OCI-M2 (cell line): ENCODE measurements around the gene ZNF485.
"Not testable (repeated sequence)": the region's sequence is repeated elsewhere in the genome, so short reads cannot be mapped to it uniquely, and the experiment has no call there.

Experiments
- DNase-seq: peaks from one replicate; lab custom pipeline; 2025; ENCODE audit not compliant: unreplicated experiment; lab: John Stamatoyannopoulos, UW

Gene ZNF485

GRCh38 chr10:43601576-43601975 is 4.7 kb upstream of the ZNF485 start:
- not testable (repeated sequence) for DNase-seq

- DNase-seq: no peak
These were observed 352 bp upstream of the ZNF485 start for GRCh38 chr10:43605850-43606322.

DNA sequence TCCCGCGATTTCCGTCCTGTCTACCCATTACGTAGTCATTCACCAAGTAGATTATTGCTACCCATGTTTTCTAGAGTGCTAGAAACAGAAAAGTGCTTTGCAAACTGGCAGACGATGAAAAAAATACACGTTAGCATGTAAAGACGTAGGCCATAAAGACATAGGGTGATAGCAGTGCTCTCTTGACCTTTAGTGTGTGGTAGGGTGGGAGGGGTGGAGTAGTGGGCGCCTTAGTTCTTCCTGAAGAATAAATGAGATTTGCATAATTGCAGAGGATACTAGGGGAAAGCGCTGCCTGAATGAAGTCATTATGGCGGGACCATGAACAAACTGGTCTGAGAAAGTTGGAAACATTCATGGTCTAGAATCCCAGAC is 948 bp downstream of the ZNF485 start:
- no peak for DNase-seq

GRCh38 chr10:43610636-43611035 is 4.4 kb downstream of the ZNF485 start:
- no peak for DNase-seq

- no peak for DNase-seq
These were observed 10.6 kb downstream of the ZNF485 start for GRCh38 chr10:43616697-43617370.

DNA sequence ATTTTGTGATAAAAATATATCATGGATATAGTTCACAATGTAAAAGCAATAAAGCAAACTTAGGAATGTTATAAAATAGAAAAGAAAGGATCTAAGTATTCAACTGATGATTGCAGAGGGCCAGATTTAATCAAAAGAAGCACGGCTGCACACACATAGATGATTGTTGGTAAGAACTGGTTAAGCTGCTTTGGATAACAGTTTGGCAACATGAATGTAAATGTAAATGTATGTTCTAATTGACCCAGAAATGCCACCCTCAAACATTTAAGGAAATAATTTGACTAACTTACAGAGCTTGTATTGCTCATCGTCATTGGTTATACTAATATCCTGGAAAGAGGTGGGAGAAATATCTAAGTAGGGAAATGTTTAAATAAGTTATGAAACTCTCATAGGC is 13.1 kb downstream of the ZNF485 start:
- DNase-seq: no peak

GRCh38 chr10:43622038-43622437 is 15.8 kb downstream of the ZNF485 start:
- no peak for DNase-seq

GRCh38 chr10:43623351-43623750 is 17.1 kb downstream of the ZNF485 start:
- DNase-seq: no peak

GRCh38 chr10:43627942-43628341 is 21.7 kb downstream of the ZNF485 start:
- no peak for DNase-seq

DNA sequence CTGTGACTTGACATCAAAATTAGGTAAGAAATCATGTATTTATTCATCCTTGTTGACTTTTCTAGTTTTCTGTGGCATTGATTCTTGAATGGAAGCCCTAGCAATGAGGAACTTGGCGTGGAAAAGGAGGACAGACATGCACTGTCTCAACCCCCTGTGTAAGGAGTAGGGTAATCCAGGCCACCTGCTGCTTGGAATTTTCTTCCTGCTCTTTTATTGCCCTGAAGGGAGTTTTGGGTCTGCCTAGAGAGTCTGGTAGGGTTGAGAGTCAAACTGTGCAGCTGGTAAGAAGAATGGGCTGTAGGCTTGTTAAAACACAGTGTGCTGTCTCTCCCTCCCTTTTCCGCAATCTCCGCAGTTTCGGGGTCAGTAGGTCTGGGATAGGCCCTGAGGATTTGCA is 22.7 kb downstream of the ZNF485 start:
- DNase-seq: no peak

DNA sequence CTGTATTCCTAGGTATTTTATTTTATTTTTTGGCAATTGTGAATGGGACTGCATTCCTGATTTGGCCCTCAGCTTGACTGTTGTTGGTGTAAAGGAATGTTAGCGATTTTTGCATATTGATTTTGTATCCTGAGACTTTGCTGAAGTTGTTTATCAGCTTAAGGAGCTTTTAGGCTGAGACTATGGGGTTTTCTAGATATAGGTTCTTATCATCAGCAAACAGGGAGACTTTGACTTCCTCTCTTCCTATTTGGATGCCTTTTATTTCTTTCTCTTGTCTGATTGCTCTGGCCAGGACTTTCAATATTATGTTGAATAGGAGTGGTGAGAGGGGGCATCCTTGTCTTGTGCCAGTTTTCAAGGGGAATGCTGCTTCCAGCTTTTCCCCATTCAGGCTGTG is 29.6 kb downstream of the ZNF485 start:
- DNase-seq: not testable (repeated sequence)

GRCh38 chr10:43640603-43641002 is 34.4 kb downstream of the ZNF485 start:
- no peak for DNase-seq

DNA sequence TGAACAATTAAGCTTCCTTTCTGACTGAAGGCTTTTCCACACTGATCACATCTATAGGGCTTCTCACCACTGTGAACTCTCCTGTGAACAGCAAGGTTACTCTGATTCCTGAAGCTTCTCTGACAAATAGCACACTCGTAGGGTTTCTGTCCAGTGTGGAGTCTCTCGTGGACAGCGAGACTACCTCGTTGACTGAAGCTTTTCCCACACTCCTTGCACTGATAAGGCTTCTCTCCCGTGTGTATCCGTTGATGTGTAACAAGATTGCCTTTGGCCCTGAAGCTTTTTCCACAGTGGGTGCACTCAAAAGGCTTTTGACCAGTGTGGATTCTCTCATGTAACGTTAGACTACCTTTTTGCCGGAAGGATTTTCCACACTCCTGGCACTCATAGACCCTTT is 38.0 kb downstream of the ZNF485 start:
- no peak for DNase-seq

DNA sequence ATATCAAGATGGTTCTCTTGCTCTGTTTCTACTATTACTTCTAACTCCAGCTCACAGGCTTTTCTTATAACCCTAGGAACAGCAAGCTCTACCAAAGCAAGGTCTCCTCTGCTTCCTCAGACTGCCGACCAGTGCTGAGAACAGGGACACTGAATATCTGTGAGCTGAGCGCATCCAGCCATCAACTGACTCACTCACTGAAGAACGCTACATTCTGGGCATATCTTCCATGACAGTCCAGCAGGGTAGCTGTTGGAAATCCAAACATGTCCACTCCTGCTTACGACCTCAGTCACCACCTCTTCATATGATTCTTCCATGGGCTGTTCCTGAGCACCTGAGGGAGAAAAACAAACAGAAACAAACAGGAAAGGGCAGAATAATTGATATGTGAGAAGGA is 39.6 kb downstream of the ZNF485 start:
- no peak for DNase-seq

DNA sequence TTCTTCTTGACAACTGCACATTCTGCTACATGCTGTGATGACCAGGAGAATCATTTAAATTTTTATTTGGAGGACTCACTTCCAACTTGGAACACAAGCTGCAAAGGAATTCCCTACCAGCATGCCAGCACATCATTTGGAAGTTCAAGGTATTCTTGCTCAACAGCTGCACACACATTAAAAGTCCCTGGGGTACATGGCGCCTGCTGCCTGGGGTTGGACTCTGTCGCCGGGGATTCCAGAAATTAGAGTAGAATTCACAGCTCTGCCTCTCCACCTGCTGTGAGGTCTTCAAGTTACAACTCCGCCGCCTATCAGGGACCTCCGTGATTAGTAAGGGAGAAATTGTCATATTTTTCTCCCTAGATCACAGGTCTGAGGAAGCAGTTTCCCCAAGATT is 41.3 kb downstream of the ZNF485 start:
- no peak for DNase-seq

DNA sequence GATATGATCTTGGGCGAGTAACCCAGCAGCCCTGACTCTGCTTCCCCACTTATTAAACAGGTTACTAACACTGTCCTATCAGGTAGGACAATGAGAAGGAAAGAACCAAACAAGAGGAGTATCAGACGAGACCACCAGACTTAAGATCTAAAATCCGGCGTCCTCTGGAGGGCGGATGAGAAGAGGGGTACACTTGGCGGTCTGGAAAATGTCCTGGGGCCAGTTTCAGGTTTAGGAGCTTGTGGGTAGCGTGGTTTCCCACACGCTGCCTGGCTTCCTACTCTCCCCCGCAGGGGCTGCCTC is 41.8 kb downstream of the ZNF485 start:
- no peak for DNase-seq

DNA sequence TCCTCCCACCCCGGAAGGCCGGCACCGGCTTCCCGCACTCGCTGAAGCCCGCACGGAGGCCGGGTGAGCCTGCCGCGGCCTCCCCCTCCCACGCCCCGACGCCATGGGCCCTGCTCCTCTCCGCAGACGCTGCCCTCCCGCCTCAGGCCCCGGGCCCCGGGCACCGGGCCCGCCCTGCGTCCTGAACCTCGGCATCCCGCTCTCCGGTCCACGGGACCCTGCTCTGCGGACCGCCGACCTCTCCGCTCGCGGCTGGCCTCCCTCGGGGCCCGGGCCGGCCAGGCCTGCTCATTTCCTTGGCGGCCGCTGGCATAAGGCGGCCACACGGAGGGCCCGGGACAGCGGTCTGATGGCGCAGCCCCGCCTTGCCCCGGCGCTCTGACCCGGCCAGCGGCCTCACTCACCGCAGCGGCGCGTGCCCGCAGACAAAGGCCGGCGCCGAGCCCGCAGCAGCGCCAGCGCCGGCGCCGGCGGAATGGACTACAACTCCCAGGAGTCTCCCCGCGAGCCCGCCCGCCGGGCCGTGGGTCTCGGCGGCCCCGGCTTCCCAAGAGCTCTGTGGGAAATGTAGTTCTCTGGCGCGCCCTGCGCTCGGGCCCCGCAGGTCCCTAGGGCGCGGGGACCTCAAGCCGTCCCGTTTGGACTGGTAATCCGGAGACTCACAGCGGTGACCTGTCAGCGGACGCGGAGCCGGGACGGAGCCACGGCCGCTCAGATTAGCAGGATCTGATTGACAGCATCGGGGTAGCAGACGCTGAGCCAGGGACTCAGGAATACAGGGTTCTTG is 42.4 kb downstream of the ZNF485 start, which contains the start of gene ZNF32:
Gene ZNF32, minus strand, starts transcription at position 484 of the 787 bp plus-strand sequence. CDS start 2,748 bp downstream, outside the sequence.
- DNase-seq: no peak

DNA sequence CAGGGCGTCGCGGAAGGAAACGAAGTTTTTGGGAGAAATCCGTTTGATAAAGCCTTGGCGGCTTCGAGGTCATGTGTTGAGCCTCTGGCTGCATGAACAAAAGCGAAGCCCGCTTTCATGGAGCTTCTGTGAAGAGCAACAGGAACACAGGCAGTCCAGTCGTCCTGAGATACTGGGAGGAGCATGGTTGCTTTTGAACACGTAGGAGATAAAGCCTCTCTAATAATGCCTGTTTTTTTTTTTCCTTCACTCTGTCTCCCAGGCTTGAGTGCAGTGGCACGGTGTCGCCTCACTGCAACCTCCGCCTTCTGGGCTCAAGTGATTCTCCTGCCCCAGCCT is 42.9 kb downstream of the ZNF485 start:
- no peak for DNase-seq

DNA sequence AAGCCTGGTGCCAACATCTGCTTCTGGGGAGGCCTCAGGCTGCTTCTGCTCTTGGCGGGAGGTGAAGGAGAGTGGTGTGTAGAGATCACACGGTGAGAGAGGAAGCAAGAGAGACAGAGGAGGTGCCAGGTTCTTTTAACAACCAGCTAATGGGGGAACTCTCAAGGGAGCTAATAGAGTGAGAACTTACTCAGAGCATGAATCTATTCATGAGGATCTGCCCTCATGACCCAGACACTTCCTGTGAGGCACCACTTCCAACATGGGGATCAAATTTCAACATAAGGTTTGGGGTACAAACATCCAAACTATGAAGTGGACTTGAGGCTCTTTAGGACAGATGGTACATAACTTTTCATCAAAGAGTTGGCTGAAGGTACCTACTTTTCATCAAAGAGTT is 47.5 kb downstream of the ZNF485 start:
- no peak for DNase-seq

GRCh38 chr10:43655311-43655710 is 49.1 kb downstream of the ZNF485 start:
- DNase-seq: no peak

DNA sequence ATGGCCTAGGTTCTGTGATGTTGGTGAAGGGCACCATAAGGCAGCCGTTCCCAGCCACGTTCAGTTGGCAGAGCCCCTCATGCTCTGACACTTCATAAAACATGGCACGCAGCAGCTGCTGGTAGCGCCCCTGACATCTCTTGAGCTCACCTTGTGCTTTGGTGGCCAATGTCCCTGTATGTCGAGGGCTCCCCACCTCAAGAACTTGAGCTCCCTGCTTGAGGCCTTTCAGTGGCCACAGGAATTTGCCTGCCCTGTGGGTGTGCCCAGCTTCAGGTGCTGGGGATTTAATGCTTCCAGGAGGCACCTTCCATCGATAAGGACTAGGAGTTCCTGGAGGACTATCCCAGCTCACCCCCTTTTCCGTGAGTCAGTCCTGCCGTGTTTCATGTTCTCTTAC is 52.0 kb downstream of the ZNF485 start:
- no peak for DNase-seq

DNA sequence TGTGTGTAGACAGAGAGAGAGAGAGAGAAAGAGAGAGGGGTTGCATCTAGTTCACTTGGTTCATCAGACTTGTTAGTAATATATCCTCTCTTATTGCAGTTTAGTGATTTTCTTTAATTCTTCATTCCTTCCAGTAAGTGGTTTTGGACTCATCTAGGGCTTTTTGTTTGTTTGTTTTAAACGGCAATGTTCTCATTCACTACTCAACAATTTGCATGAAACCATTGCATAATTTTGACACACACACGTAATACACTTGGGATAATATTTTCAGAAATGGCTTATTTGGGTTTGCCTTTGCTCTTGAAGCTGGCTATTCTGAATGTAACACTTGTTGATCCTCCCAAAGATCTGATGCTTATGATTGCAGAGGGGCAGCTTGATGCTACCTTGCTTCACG is 58.8 kb downstream of the ZNF485 start:
- DNase-seq: no peak

DNA sequence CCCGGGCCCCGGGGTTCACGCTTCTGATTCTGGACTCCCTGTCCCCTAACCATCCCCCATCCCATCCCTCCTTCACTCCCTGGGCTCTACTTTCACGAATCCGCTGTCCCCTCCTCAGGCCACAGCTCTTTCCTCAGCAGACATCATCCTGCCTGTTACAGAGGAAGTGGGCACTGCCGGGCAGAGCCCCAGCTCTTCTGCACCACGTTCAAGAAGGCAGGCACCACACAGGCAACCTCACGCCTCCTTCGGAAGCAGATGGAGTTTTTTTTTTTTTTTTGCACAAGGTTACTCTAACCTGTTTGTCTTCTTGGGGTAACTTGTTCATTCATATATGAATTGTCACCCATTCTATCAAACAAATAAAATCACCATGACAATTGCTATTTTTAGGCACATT is 60.3 kb downstream of the ZNF485 start:
- DNase-seq: no peak
